Activated CD8-positive, alpha-beta memory T cell treated with anti-CD3 and anti-CD28 coated beads for 24 hours (primary cell): ENCODE data around the gene ACAA1.
"Not testable (repeated sequence)": the region's sequence is repeated elsewhere in the genome, so short reads cannot be mapped to it uniquely, and the experiment has no call there.

Experiments
- DNase-seq: peaks from one replicate; pipeline ENCODE4 v3.0.0-alpha.2; 2020

Gene ACAA1

DNA sequence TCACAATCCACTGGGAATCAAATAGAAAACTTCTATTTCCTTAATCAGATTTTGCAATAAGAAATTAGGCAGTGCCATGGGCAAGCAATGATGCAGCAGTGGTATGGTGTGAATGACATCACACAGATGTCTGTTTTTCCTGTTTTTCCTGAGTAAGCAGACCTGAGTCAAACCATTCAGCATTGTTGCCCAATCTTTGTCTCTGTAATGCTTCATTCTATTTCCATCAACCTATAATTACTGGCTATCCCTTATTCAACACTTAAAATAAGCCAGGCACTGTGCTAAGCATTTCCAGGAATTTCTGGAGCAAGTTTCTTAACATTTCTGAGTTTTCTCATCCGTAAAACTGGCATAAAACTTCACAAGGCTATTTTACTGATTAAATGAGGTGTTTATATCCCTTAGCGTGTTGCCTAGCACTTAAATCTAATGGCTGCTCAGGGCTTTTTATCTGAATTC lies 17.1 kb upstream of the ACAA1 start:
- no peak for DNase-seq

DNA sequence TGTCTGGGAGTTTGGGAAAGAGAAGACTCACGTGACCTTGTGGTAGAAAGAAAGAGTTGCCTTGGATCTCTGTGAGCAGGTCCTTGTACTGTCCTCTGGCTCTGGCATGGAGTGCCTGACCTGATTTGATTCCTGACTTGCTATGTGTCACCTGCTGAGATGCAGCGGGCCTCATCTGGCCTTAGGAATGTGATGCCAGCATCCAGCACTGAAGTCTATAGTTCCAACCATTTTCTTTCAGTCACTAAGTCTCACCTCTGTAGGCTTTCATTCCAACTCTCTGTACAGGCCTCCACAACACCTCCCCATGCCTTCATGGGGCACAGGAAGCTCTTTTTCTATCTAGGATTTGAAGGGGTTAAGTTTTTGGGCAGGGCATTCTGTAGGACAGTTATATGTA lies 16.3 kb upstream of the ACAA1 start:
- no peak for DNase-seq

DNA sequence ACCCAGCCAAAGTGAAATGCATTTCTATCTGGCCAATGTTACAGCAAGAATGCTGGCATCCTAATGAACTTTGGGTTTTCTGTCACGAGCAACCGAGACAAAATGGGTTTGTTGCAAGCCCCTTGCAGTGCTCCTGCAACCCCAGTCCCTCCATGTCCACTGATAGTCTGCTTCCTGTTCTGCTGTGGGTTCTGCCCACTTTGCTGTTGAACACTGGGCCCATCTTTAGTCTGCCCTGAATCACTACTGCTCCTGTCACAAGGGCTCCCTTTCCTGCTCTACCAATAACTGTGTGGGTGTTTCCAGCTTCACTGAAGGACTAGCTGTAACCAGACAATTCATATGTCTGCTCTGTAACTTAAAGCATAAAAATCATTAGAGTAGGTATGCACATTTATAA lies 15.7 kb upstream of the ACAA1 start:
- DNase-seq, result no peak

DNA sequence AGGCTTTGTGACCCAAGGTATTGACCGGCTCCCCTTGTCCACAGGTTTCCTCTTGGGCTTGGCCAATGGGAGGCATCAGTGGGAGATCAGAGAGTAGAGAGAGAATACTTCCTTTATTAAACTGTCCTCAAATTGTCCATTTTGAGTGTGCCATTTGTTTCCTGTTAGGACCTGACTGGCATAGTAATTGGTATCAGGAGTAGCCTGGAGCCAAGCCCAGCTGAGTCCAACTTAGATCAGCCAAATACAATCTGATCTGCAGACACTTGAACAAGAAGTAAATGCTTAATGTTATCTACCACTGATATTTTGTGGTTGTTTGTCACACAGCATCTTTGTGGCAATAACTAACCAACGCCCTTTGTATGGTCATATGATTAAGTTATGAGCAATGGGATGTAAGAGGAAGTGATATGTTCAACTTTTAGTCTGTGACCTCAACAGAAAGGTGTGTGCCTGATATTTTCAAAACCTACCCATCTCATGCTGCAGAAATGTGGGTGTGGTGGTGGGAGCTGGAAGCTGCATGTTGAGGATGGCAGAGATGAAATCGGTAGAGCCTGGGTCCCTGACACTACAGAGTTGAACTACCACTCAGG lies 14.8 kb upstream of the ACAA1 start:
- no peak for DNase-seq

DNA sequence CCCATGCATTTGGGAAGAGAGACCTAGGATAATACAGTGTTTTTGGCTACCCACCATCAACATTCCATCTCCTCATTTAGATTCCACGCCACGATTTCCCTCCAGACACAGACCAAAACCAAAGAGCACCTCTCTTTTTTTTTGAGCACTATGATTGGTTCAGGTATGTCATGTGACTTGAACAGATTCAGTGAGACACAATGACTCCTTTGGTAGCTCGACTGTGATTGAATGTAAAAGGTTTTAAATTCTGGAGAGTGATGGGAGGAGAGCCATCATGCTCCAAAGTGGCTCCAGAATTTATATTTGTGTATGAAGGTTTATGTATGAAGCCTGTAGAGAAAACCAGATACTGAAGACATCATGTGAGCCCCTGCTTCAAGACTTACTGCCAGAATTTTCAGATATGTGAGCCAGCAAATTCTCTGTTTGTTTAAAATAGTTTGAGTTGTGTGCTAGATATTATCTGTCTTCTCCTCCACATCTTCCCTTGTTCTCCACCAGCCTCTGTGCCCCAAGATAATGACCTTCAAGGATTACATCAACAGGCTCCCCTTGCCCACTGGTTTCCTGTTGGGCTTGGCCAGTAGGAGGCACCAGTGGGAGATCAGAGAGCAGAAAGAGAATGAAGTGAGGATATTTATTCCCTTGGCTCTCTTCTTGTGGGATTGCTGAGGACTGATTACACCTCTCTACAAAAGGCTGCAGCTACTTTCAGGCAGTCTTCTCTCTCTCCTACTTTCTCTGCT lies 14.0 kb upstream of the ACAA1 start:
- no peak for DNase-seq

DNA sequence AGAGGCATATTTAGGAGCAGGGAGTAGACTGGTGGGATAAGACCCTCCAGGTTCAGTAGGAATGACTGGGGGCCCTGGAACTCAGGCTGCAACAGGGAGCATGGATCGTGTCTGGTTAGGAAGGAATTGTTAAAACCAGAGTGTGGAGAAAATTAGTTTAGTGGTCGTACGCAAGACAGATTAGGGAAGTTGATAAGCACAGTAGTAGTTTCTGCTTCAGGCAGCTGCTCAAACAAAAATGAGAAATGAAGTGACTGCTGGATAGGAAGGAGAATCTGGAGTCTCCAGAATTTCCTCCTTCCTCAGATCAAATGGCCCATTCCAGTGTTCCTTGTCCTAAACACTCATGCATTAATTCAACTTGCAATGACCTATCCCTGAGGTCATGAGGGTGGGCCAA lies 12.8 kb upstream of the ACAA1 start:
- no peak for DNase-seq

DNA sequence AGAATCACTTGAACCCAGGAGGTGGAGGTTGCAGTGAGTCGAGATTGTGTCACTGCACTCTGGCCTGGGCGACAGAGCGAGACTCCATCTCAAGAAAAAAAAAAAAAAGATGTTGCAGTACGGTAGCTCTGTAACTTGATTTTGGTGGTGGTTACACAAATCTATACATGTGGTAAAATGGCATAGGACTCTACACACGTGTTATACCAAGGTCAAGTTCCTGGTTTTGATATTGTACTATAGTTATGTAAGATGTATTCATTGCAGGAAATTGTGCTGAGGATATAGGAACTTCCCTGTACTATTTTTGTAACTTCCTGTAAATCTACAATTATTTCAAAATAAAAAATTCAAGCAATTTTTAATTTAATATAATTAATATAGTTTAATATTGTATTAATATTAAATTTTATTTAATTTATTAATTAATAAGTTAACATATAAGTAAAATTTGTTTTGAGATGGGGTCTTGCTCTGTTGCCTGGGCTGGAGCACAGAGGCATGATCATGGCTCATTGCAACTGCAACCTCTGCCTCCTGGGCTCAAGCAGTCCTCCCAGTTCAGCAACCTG lies 11.5 kb upstream of the ACAA1 start:
- no peak for DNase-seq

DNA sequence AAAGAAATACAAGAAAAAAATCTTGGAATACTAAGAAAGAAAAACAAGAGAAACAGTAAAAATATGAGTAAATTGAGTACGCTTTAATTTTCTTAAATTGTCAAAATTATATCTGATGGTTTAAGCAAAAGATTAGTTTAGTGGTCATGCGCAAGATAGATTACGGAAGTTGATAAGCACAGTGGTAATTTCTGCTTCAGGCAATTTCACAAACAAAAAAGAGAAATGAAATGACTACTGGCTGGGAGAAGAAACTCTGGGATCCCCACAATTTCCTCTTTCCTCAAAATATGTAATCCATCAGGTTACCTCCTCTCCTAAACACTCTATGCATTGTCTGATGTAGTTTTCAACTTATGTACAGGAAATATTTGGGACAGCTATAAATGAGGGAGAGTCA lies 10.5 kb upstream of the ACAA1 start:
- DNase-seq, result no peak

DNA sequence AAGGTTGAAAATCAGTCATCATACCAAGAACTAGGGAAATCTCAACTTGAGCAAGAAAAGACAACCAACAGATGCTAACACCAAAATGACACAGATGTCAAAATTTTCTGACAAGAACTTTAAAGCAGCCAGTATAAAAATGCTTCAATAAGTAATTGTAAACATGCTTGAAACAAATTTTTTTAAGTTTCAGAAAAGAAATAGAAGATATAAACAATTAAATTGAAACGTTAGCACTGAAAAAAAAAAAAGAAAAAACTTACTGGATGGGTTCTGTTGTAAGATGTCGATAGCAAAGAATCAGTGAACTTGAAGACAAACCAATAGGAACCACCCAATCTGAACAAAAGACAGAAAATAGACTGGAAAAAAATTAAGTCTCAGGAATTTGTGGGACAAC lies 9.6 kb upstream of the ACAA1 start:
- DNase-seq, result no peak

DNA sequence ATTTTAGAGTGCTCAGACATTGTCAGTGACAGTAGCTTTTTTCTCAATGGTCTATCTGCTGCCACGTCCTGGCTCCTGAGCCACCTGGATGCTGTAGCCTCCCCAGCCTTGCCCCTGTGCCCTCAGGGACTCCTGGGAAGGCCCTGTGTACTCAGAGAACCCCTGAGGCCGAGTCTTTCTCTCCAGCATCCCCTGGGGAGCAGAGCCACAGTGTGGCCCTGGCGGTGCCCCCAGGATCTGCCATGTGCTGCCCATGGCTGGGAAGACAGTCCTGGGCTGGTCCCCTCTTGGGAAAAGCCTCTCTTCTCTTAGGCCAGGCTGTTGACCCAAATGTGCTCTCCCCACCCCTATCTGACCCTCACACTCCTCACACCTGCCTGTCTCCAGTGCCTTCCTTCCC lies 6.6 kb upstream of the ACAA1 start:
- DNase-seq, result no peak

DNA sequence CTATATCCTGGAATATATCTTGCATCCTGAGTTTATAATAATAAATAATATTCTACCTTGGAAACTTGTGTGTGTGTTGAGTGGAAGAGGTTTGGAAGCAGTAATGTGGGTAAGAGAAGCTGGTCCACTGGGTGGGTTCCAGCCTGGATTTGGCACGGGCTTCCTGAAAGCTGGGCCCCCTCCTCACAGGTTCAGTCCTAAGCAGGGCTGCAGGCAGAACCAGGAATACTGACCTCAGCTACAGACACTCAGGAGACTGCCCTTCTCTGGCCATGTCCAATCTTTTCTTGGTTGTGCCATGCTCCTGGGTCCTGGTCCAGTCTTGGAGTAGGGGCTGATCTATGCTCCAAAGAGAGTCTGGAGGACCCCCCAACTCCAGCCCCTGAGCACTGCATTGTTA lies 6.0 kb upstream of the ACAA1 start:
- no peak for DNase-seq

DNA sequence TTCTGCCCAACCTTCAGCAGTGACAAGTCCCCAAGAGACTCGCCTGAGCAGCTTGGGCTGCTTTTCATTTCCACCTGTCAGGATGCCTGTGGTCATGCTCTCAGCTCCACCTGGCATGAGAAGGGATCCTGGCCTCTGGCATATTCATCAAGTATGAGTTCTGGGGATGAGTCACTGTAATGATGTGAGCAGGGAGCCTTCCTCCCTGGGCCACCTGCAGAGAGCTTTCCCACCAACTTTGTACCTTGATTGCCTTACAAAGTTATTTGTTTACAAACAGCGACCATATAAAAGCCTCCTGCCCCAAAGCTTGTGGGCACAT lies 5.0 kb upstream of the ACAA1 start:
- no peak for DNase-seq

DNA sequence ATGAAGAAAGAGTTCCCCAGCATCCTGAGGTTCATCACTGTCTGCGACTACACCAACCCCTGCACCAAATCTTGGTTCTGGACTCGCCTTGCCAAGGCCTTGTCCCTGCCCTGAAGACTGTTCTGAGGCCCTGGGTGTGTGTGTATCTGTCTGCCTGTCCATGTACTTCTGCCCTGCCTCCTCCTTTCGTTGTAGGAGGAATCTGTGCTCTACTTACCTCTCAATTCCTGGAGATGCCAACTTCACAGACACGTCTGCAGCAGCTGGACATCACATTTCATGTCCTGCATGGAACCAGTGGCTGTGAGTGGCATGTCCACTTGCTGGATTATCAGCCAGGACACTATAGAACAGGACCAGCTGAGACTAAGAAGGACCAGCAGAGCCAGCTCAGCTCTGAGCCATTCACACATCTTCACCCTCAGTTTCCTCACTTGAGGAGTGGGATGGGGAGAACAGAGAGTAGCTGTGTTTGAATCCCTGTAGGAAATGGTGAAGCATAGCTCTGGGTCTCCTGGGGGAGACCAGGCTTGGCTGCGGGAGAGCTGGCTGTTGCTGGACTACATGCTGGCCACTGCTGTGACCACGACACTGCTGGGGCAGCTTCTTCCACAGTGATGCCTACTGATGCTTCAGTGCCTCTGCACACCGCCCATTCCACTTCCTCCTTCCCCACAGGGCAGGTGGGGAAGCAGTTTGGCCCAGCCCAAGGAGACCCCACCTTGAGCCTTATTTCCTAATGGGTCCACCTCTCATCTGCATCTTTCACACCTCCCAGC lies 4.4 kb upstream of the ACAA1 start:
- no peak for DNase-seq

DNA sequence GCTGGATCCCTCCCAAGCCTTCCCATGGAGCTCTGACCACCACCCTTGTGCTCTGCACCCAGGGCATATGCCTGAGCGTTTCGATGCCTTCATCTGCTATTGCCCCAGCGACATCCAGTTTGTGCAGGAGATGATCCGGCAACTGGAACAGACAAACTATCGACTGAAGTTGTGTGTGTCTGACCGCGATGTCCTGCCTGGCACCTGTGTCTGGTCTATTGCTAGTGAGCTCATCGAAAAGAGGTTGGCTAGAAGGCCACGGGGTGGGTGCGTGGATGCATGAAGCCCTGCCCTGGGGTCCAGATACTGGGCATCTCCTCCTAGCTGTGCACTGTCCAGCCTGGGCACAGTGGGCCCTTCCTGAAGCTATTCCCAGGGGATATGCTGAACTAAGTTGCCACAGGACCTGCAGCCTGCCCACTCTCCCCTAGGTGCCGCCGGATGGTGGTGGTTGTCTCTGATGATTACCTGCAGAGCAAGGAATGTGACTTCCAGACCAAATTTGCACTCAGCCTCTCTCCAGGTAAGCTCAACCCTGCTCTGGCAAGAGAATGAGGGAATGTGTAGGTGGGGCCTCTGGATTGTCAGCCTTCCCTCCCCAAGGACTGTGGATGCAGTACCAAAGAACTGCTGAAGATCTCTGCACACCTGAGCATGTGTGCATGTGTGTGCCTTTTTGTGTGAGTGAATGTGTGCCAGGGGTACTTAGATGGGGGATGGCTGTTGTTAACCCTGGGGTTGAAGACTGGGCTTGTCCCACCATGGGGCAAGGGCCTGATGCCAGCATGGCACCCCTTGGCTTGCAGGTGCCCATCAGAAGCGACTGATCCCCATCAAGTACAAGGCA lies 3.6 kb upstream of the ACAA1 start:
- DNase-seq, result no peak

DNA sequence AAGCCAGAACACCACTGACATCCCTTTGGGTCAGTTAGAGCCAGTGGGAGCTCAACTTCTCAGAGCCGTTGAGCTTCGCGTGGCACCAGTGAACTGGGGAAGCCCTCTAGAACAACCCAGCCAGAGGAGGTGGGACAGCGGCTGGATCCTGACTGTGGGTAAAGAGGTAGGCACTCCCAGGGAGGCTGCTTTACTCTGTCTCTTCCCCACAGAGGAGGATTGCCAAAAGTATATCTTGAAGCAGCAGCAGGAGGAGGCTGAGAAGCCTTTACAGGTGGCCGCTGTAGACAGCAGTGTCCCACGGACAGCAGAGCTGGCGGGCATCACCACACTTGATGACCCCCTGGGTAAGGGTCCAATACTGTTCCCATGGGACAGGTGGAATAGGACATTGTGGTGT lies 2.7 kb upstream of the ACAA1 start:
- DNase-seq, result no peak

DNA sequence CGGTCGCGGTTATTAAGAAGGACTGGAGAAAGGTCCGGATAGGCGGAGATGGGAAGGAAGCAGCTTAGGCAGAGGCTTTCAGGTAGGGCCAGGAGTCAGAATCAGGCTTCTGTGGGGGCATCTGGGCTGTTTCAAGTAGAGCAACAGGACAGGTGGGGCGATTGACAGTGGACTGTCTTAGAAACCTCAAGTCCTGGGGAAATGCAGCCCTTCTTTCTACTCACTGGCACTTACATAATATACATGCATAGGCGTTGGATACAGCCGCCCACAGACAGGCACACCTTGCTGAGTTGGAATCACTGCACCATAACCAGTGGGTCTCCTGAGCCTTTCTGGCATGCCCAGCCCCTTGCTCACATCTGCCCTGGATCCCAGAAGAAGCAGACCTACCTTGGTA lies 2.3 kb upstream of the ACAA1 start:
- DNase-seq, result no peak

DNA sequence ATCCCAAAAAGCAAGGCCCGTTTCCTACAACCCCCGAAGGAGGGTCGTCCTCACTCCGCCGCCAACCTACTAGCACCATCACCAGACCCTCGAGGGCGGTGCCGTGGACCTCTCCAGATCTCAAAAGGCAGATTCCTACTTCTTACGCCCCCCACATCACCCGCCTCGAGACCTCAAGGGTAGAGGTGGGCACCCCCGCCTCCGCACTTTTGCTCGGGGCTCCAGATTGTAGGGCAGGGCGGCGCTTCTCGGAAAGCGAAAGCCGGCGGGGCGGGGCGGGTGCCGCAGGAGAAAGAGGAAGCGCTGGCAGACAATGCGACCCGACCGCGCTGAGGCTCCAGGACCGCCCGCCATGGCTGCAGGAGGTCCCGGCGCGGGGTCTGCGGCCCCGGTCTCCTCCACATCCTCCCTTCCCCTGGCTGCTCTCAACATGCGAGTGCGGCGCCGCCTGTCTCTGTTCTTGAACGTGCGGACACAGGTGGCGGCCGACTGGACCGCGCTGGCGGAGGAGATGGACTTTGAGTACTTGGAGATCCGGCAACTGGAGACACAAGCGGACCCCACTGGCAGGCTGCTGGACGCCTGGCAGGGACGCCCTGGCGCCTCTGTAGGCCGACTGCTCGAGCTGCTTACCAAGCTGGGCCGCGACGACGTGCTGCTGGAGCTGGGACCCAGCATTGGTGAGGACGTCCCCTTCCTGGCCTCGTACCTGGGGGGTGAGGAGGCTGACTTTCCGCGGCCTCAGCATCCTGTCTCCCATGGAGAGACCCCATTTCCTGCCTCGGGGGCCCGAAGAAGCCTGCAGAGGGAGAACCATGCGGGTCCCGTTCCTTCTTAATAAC lies 1.6 kb upstream of the ACAA1 start, which contains the start of gene MYD88:
TSS of gene MYD88 (plus strand) at position 313 of the 842 bp plus-strand sequence. CDS start at position 353, 40 bp downstream.
- DNase-seq, result peak; percentile 93

DNA sequence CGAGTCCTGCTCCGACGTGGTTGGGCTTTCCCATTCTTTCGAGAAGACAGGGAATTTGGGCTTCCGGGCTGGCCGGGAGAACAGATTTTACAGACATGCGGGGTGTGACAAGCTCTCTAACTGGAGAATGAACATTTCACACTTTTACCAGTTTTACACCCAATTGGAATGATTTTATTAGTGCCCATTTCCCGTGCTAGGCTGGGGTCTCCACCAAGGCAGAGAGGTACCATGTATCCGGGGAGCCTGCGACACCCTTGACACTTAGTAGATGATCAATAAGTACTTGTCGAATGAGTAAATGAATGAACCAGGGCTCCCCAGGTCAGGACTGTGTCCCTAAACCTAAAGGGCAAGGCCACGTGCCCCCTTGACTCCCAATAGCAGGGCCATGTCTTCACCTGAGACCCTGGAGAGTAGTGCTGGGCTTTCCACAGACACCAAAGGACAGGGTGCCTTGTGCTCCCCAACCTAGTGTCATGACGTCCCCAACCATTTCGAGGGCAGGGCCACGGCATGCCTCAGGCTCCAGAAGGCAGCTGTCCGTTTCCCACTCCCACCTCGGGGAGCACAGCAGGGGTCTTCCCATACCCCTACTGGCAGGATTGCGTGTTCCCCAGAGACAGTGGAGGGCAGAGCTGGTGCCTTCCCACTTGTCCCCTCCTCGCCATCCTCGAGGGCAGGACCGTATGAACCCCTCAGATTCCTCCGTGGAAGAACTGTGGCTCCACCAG lies 855 bp upstream of the ACAA1 start:
- DNase-seq, result peak; percentile 78

DNA sequence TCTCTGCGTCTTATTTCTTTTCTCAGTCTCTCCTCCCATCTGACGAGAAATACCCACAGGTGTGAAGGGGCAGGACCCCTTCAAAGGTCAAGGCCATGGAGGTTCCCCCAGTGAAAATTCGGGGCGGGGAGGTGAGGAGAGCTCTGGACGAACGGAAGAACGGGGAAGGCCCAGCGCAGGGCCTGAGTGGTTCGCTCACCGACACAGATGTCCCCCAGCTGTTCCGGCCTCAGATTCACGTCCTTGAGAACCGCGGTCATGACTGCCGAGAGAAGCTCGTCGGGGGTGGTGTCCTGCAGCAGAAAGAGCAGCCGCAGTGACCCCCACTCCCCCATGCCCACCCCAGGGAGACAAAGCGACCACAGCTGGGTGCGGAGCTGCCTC lies 542 bp downstream of the ACAA1 start:
- peak; percentile 70 for DNase-seq

DNA sequence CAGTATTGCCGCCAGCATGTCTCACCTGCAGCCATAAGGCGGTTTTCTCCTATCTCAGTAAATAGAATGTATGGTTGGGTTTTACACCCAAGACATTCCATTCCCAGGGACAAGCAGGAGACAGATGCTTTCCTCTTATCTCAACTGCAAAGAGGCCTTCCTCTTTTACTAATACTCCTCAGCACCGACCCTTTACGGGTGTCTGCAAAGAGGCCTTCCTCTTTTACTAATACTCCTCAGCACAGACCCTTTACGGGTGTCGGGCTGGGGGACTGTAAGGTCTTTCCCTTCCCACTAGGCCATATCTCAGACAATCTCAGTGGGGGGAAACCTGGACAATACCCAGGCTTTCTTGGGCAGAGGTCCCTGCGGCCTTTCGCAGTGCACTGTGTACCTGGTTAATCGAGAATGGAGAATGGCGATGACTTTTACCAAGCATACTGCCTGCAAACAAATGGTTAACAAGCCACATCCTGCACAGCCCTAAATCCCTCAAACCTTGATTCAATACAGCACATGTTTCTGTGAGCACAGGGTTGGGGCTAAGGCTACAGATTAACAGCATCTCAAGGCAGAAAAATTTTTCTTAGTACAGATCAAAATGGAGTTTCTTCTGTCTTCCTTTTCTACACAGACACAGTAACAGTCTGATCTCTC lies 1.2 kb downstream of the ACAA1 start:
- not testable (repeated sequence) for DNase-seq
